GM08714 (cell line): Measurements from ENCODE around the gene GRIN2A.

Experiments
- H3K4me3 ChIP-seq: fragments of 200-500 bp; sonication (Bioruptor generic); 2 replicates; pipeline ENCODE4 v1.5.1; 2014; ENCODE audit warnings: mild to moderate bottlenecking, low read length, inconsistent platforms
- ZNF274 ChIP-seq: IDR thresholded peaks from 2 replicates; pipeline ENCODE4 v1.6.1; 2012; ENCODE audit warnings: mild to moderate bottlenecking, low read depth, low read length

GRIN2A gene

DNA sequence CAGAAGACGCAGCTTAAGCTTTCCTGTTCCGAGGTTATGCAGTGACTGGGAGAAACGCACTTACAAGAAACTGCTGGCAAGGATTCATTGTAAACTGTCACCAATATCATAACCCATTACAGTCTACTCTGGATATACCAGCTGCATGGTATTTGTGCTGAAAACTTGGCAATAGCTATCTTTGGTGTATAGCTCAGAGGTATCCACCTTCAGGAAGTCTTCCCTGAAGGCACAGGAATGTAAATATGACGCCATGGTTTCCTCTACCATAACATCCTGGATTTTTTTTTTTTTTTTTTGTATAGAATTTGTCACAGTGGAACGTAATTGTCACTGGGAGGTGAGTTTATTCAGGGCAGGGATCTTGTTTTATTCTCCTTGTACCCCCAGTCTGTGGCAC lies 406.2 kb downstream of the GRIN2A start:
- no peak for TF ChIP-seq ZNF274
- no peak overlapping the region for H3K4me3 ChIP-seq

DNA sequence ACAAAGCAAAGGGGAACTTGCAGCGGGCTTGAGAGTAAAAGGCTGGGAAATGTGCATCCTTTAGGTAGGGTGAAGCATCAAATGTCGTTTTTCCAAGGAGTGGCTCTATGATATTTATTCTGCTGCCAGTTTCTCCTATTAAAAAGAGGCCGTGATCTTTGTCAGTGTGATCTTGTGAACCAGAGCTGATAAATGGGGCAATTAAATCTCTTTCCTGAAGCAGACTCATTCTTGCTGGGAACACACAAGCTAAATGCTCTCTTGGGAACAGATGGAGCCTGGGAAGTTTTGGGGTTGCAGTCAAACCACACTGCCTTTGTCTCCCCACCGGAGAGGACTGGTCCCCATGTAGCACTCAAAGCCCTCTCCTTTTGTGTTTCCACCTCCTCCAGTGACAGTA lies 408.9 kb downstream of the GRIN2A start:
- no peak for TF ChIP-seq ZNF274

DNA sequence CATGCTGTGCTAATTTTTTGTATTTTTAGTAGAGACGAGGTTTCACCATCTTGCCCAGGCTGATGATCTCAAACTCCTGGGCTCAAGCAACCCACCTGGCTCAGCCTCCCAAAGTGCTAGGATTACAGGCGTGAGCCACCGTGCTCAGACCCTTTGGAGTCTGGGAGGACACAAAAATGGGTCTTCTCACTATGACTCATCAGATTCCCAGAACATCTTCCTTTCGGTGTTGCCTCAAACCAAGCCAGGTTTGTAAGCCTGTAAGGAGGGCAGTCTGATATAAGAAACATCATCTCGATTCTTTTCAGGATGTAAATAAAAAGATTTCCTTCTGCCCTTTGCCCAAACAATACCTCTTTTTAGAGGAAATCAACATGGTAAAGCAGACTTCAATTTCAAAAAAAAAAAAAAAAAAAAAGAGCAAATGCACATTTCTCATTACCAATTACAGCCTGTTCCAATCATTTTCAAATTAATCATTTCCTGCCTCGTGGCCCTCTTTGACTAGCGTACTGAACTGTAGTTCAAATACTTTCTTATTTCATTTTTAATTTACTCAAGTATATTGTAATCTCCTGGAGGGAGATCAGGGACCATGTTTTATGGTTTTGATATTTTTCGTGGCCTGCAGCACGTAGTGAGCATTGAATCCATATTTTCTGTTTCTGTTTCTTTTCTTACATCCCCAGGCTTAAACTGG lies 409.6 kb downstream of the GRIN2A start:
- TF ChIP-seq ZNF274: no peak
- no peak overlapping the region for H3K4me3 ChIP-seq

More for the DNA sequence above, 408.9 kb downstream of the GRIN2A start:
- no peak overlapping the region for H3K4me3 ChIP-seq

DNA sequence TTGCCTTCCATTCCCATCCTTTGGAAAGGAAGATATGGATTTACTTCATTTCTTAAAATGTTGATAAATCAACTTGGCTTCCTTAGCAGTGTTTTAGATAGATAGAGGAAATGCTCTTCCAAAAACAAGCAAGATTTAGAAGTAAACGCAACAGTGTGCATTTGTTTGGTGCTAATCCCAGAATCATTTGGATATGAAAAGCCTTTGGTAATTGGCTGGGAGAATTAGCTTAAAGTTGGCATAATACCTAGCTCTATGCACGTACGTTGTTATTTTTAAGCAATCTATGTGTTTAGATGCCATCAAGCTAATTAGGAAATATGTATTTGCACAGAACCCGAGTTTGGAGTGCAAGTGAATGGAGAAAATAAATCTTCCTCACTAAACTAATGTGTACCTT lies 415.3 kb downstream of the GRIN2A start:
- TF ChIP-seq ZNF274: no peak

DNA sequence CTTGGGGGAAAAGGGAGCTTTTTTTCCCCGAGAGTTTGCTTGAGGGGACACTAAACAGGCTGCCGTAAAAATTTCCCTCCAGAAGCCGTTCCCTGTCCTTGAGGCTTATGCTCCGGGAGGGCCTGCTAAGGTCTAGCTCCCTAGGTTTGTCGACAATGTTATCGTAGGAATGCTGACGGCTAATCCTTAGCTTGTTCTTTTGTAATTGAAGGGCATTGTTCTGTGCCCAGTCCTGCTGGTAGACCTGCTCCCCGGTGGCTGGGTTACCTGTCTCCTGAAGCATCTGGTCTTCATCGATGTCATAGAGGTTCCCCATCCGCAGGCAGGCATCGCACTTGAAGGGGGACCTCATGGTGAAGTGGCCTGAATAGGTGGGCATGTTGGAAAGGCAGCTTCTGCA lies 418.7 kb downstream of the GRIN2A start:
- H3K4me3 ChIP-seq: no peak overlapping the region
- TF ChIP-seq ZNF274: no peak

More for the DNA sequence above, 415.3 kb downstream of the GRIN2A start:
- H3K4me3 ChIP-seq: no peak overlapping the region

DNA sequence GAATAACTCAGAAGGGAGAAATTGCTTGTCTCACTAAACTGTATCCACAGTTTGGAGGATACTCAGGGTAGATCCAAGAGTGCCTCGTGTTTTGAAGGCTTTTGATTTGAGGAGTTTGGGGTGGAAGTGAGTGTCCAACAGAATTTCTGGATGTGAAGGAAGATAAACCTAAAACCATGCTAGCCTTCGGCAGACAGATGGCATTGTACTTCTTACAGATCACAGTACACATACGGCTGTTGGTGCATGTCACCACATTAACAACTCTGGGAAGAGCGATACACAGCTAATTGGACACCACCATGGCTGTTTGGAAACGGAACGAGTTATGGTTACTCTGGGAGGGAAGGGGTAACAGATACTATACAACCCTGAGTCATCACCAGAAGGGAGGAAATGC lies 420.4 kb downstream of the GRIN2A start:
- H3K4me3 ChIP-seq: no peak overlapping the region
- no peak for TF ChIP-seq ZNF274

DNA sequence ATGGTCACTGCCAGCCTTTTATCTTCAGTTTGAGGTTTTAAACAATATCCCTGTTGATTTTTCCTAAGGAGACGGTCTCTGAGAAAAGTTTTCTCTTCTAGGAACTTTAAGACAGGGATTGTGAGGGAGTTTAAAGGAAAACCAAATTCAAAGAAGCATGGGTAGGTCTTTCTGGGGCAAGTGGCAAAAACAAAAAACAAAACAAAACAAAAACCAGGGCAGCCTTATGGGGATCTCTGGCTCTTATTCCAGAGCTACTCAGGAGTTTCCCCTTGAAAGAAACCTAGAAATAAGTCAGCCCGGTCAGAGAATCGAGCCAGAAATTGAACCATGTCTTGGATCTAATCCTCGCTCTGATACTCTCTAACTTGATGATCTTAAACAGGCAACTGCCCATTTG lies 424.5 kb downstream of the GRIN2A start:
- no peak for TF ChIP-seq ZNF274
- no peak overlapping the region for H3K4me3 ChIP-seq

DNA sequence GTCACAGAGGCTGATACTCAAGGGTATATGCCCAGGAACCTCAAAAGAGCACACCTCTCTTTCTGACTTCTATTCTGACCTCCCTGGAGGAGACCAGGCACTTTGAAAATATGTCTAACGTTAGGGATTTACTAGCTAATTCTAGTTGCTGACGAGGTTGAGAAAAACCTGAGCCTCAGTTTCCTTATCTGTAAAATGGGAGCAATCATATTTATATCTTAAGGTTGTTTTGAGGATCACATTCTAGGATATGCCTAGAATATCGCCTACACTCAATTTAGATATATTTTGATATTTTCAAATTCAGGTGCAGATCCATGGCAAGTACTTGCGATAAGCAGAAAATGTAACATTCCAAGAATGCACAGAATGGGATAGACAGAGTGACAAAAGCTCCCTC lies 425.8 kb downstream of the GRIN2A start:
- H3K4me3 ChIP-seq: no peak overlapping the region
- TF ChIP-seq ZNF274: no peak

DNA sequence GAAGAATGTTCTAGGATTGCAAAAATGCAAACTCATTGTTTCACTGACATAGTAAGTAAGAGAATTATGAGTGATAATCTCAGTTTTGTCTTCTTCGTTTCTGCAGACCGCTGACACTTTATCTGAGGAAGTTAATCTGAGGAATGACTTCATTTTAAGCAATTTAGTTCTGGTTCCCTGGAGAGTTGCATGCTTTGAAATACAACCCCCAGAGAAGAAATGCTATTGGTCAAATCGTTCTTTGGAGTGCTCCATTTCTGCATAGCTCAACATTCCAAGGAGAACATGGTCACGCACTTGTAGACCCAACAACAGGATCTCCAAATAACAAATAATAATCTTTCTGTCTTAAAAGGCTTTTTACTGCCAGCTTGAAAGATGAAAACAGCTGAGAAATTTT lies 427.1 kb downstream of the GRIN2A start:
- H3K4me3 ChIP-seq: no peak overlapping the region
- TF ChIP-seq ZNF274: no peak

DNA sequence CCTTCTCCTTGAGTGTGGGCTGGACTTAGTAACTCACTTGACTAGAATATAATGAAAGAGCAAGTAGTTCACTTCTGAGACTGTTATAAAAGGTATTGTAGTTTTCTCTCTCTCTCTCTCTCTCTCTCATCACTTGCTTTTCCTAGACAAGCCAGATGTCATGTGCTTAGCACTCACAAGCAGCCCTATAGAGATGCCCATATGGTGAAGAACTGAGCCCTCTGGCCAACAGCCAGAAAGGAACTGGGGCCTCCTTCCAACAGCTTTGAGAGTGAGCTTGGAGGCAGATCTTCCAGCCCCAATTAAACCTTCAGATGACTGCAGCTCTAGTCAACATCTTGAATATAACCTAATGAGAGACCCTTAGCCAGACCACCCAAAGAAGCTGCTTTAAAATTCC lies 440.5 kb downstream of the GRIN2A start:
- H3K4me3 ChIP-seq: no peak overlapping the region
- no peak for TF ChIP-seq ZNF274

DNA sequence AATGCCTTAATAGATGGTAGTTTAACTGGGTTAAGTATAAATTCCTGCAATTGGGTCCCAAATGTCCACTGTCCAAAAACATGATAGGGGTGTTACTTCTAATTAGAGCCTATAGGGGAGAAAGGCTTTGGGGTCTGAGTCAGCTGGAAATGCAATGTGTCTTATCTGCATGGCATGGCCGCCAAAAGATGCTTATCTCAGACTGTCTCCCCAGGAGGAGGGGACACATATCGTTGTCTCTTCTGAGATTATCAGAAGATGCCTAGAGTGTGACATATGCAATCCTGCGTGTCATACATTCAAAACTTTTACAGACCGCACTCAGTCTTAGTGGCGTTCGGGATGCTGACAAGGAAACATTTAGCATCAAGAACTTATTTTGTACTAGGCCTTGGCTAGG lies 442.9 kb downstream of the GRIN2A start:
- no peak overlapping the region for H3K4me3 ChIP-seq
- TF ChIP-seq ZNF274: no peak

DNA sequence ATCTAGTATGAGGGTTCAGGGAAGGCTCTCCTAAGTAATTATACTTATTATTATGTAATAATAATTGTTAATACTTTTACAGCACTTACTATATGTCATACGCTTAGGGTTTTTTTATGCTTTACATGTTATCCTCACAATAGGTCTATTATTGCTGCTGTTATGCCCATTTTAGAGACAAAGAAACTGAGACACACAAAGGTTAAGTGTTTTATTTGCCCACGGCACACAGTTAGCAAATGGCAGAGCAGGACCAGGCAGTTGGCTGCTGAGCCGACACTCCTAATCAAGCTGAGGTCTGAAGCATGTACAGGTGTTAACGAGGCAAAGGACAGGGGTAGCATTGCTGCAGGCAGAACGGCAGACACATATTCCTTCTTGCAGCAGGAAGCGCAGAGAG lies 443.5 kb downstream of the GRIN2A start:
- no peak for TF ChIP-seq ZNF274
- H3K4me3 ChIP-seq: no peak overlapping the region

DNA sequence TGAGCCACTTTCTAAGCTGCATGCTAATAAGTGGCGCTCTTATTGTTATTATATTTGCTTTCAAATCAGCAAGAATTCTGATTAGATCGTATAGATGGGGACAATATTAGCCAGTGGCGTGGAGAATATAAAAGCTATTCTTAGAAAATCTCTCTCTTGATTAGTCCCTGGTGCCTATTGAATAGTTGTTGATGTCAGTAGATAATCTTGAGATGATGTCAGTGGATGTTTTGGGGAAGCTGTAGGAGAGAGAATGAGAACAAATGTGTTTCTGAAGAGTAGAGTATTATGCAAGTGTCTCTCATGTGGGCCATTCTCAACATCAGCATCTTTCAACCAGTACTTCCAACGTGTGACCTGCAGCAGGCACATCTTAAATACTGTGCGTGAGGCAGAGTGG lies 445.7 kb downstream of the GRIN2A start:
- no peak overlapping the region for H3K4me3 ChIP-seq
- no peak for TF ChIP-seq ZNF274

DNA sequence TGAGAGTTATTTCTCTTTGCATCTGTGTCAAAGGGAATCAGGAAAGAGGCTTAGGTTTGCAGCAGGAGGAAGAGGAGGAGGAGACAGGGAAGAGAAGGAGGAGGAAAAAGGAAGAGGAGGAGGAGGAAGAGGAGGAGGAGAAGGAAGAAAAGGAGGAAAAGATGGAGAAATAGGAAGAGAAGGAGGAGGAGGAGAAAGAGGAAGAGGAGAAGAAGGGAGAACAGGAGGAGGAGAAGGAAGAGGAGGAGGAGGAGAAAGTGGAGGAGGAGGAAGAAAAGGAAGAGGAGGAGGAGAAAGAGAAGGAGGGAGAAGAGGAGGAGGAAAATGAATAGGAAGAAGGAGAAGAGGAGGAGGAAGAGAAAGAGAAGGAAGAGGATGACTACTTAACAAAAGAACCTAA lies 459.1 kb downstream of the GRIN2A start:
- TF ChIP-seq ZNF274: no peak

DNA sequence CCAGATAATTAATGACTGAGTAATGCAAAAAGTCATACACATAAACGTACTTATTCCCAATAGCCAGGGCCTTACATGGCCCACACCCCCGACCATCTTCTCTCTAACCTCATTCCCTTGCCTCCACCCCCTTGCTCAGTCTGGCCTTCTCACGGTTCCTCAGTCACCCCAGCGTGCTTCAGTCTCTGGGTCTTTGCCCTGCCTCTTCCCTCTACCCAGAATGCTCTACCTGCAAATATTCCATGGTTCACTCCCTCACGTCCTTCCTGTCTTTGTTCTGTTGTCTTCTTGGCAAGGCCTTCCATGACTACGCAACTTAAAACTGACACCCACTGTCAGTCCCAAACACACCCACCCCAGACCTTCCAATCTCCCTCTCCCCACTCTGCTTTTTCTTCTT lies 468.3 kb downstream of the GRIN2A start:
- TF ChIP-seq ZNF274: no peak
- H3K4me3 ChIP-seq: no peak overlapping the region

More for the DNA sequence above, 459.1 kb downstream of the GRIN2A start:
- H3K4me3 ChIP-seq: no peak overlapping the region

DNA sequence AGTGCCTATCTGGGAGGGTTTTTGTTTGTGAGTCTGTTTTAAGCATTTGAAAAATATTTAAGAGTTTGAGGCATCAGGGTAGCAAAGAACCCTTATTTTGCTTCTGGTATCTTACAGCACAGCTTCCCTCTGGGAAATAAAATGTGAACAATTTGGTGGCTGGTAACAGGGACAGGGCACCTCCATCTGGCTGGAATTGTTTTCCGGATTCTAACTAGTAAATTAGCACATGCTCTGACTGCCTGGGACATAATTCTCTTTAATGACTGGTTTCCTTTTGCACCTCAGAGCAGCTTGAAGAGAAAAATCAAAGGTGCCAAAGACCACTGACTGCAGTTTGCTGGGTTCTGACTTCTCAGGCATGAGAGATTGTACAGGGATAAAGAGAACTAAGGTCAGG lies 469.1 kb downstream of the GRIN2A start:
- no peak for TF ChIP-seq ZNF274
- no peak overlapping the region for H3K4me3 ChIP-seq
